Activated T-helper 2 cell treated with anti-CD3 and anti-CD28 coated beads, Interferon-gamma antibody, Interleukin-2, Interleukin-4, amounts not matched to agents 10 μg/mL and 5 μg/mL and 100 μg/mL, durations not matched to agents 14 hours and 24 hours and 36 hours (primary cell): ENCODE data around the gene SERPINB8. TPM values are rescaled to one million over a fixed set of nuclear protein-coding genes. Genes with fewer than 3 reads are reported as not detected.

Source experiments
- DNase-seq: peaks from one replicate; pipeline ENCODE4 v3.0.0; 2021; ENCODE audit warnings: low spot score
- H3K27ac Mint-ChIP-seq: one replicate; pipeline ENCODE4 v1.8.0; 2021; ENCODE audit warnings: mixed read lengths
- H3K27me3 Mint-ChIP-seq: one replicate; pipeline ENCODE4 v1.8.0; 2021; ENCODE audit warnings: low read depth, mixed read lengths
- H3K36me3 Mint-ChIP-seq: one replicate; pipeline ENCODE4 v1.8.0; 2021; ENCODE audit warnings: low read depth, mixed read lengths
- H3K4me1 Mint-ChIP-seq: one replicate; pipeline ENCODE4 v1.8.0; 2021; ENCODE audit warnings: low read depth, mixed read lengths
- H3K4me3 Mint-ChIP-seq: one replicate; pipeline ENCODE4 v1.8.0; 2021; ENCODE audit warnings: low read depth, mild to moderate bottlenecking, moderate library complexity, mixed read lengths
- H3K9me3 Mint-ChIP-seq: one replicate; pipeline ENCODE4 v1.8.0; 2021; ENCODE audit warnings: mixed read lengths
- intact Hi-C: fragments of 100-400 bp; cut with micrococcal nuclease; formaldehyde crosslinking; loops from one replicate; pipeline ENCODE4 v1.15.1; 2023
- total RNA-seq: library from RNA; stranded (reverse); gene quantifications from 2 replicates; pipeline ENCODE4 v1.2.3, GENCODE V29; 2022

Gene SERPINB8
- total RNA-seq, 1 donor from 2014 or later: 19.0 TPM

DNA sequence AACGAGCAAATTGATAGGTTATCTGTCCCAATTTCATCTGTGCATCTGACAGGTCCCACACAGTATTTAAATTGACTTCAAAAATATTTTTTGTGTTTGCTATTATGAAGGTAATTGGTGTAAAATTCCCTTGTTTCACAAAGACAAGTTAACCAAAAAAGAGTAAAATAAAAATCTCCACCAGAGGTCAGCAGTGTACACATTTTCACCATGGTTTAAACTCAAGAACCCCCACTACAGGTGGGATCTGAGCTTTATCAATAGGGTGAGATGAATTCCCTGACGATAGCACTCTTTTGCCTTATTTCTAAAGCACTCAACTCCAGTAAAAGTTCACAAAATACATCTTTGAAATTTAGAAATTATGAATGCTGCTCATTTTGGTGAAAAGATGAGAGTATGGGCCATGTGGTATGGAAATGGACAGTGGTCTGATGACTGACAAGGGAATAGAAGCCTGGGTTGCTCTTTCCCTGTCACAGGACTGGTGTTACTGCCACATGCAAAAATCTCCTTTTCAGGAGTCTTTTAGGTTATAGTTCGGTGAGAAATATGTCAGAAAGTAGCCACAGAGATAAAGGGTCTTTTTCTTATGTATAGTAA is 68.0 kb downstream of the SERPINB8 start:
- Mint-ChIP-seq H3K27ac (no peak overlapping the region), H3K9me3 (peaks cover 4% of the 10 kb centered on the region)

More for the DNA sequence above, 68.0 kb downstream of the SERPINB8 start:
- Mint-ChIP-seq H3K4me1 (no peaks in the 10 kb centered on the region), H3K27me3 (no peaks in the 10 kb centered on the region), H3K36me3 (no peaks in the 10 kb centered on the region), H3K4me3 (no peak overlapping the region)
- intact Hi-C loops: no loop called here
- DNase-seq: no peak

Other genes starting within 250 kb of the SERPINB8 start
- gene SERPINB7, start 194.7 kb upstream of the SERPINB8 start, total RNA-seq: not detected in 2 replicates
- not detected in 2 replicates for gene SERPINB2, start 82.4 kb upstream of the SERPINB8 start, total RNA-seq
- gene SERPINB10, start 62.1 kb upstream of the SERPINB8 start, total RNA-seq: not detected in 2 replicates
- 9.1 and 14.9 TPM in 2 replicates for gene HMSD, start 20.8 kb upstream of the SERPINB8 start, total RNA-seq
- not detected in 2 replicates for gene LINC00305, start 179.0 kb downstream of the SERPINB8 start, total RNA-seq